GM21576 (cell line): ENCODE measurements around the gene RPH3AL.
"Not testable (repeated sequence)": the region's sequence is repeated elsewhere in the genome, so short reads cannot be mapped to it uniquely, and the experiment has no call there.

Source experiments
- ATAC-seq: cut with Tn5 transposase; IDR thresholded peaks from one replicate; pipeline ENCODE4 v1.9.1; 2021; ENCODE audit warnings: mild to moderate bottlenecking, moderate library complexity; ENCODE audit not compliant: unreplicated experiment

Gene RPH3AL

DNA sequence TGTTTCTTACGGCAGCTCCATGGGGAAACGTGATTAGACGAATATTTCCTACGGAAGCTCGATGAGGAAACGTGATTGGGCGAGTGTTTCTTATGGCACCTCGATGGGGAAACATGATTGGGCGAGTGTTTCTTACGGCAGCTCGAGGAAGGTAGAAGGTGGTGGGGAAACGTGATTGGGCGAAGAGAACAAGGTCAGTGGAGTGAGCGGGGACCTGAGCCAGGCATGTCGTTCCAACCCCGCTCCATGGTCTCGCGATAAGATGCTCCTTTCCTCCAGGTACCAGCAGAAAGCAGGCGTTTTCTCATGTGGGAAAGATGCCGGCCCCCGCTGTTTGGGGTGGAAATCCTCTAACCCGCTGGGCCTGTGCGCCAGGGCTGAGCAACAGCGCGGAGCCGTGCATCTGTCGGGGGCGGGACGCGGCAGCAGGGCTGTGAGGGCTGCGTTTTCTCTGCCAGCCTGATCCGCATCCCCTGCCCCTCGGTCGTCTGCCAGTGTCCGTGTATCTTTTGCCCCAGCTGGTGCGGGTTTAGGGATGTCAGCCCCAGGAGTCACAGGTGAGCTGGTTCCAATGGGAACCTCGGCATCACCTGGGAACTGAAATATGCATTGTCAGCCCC, 145.6 kb downstream of the RPH3AL start:
- no peak for ATAC-seq

DNA sequence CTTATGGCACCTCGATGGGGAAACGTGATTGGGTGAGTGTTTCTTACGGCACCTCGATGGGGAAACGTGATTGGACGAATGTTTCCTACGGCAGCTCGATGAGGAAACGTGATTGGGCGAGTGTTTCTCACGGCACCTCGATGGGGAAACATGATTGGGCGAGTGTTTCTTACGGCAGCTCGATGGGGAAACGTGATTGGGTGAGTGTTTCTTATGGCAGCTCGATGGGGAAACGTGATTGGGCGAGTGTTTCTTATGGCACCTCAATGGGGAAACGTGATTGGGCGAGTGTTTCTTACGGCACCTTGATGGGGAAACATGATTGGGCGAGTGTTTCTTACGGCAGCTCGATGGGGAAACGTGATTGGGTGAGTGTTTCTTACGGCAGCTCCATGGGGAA, 146.1 kb downstream of the RPH3AL start:
- ATAC-seq: not testable (repeated sequence)

- no peak for ATAC-seq
Observed at GRCh38 chr17:205817-206216, 146.8 kb downstream of the RPH3AL start.

GRCh38 chr17:205148-205669, 147.4 kb downstream of the RPH3AL start:
- ATAC-seq: no peak

- ATAC-seq: no peak
Observed at GRCh38 chr17:204427-205147, 148.0 kb downstream of the RPH3AL start.

- ATAC-seq: no peak
Observed at GRCh38 chr17:202501-202951, 150.1 kb downstream of the RPH3AL start.

GRCh38 chr17:201736-202135, 150.9 kb downstream of the RPH3AL start:
- not testable (repeated sequence) for ATAC-seq

DNA sequence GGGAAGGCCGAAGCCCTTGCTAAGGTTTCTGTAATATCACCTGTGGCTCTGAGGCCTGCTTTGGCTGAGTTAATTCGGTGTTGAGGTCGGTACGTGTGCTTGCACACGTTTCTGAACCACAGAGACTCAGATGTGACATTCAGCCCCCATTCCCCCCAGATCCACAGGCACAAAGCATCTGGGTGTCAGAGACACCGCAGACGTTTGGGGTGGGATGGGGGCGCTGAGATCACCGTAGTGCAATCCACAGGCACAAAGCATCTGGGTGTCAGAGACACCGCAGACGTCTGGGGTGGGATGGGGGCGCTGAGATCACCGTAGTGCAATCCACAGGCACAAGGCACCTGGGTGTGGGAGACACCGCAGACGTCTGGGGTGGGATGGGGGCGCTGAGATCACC, 151.3 kb downstream of the RPH3AL start:
- ATAC-seq: not testable (repeated sequence)

GRCh38 chr17:200586-200985, 152.0 kb downstream of the RPH3AL start:
- no peak for ATAC-seq

- no peak for ATAC-seq
Observed at GRCh38 chr17:199806-200545, 152.6 kb downstream of the RPH3AL start.

- ATAC-seq: no peak
Observed at GRCh38 chr17:199191-199604, 153.4 kb downstream of the RPH3AL start.

DNA sequence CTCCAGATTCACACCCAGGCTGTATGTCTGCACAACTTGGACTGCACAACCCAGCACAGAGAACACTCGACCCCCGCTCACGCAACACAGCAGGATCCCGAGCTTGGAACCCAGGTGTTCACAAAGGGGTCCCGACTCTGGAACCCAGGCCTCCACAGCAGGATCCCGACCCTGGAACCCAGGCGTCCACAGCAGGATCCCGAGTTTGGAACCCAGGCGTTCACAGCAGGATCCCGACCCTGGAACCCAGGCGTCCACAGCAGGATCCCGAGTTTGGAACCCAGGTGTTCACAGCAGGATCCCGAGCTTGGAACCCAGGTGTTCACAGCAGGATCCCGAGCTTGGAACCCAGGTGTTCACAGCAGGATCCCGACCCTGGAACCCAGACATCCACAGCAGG, 154.4 kb downstream of the RPH3AL start:
- ATAC-seq: not testable (repeated sequence)

GRCh38 chr17:197352-197751, 155.3 kb downstream of the RPH3AL start:
- no peak for ATAC-seq

DNA sequence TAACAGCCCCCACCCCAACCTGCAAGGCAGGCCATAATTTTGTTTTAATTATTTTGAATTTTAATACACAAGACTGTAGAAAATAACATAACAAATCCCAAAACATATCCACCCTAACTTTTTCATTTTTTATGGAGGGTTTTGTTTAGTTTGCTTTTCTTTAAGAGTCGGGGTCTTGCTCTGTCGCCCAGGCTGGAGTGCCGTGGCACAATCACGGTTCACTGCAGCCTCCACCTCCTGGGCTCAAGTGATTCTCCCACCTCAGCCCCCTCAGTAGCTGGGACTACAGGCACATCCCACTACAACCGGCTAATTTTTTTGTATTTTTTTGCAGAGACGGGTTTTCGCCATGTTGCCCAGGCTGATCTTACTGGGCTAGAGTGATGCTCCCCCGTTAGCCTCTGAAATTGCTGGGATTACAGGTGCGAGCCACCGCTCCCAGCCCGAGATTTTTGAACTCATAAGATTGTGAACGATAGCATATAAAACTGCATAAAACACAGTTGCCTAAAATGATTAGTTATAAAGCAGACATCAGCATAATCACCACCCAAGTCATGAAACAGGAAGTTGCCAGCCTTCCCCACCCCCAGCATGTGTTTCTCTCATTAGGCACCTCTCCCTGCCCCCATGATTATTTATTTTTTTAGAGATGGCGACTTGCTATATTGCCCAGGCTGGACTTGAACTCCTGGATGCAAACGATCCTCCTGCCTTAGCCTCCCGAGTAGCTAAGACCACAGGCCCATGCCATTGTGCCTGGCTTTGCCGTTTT, 157.6 kb downstream of the RPH3AL start:
- no peak for ATAC-seq

- no peak for ATAC-seq
Observed at GRCh38 chr17:193841-194806, 158.5 kb downstream of the RPH3AL start.

DNA sequence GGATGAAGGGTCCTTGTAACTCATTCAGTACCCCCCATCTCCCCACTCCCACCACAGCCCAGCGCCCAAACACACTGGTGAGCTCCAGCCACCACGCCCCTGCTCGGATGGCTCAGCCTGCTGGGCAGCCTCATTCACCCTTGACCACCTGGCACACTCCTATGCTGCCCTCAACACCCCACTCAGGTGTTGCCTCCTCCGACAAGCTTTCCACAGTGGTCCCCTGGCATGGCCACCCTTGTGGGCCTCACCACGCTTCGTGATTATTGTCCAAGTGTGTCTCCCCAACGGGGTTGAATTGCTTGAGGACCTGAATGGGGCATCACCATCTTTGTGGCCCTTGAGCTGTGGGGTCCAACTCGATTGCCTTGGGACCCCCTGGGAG, 159.2 kb downstream of the RPH3AL start:
- ATAC-seq: no peak

GRCh38 chr17:192666-193425, 159.8 kb downstream of the RPH3AL start:
- ATAC-seq: no peak

GRCh38 chr17:189444-189843, 163.2 kb downstream of the RPH3AL start:
- ATAC-seq: no peak

- no peak for ATAC-seq
Observed at GRCh38 chr17:187130-187529, 165.5 kb downstream of the RPH3AL start.
